MG63 (cell line): ENCODE data around the gene FBXL20. TPM values are rescaled to one million over a fixed set of nuclear protein-coding genes. Genes with fewer than 3 reads are reported as not detected.

Source experiments
- DNase-seq: peaks from one replicate; pipeline ENCODE4 v3.0.0-alpha.2; 2020
- H3K27me3 ChIP-seq: fragments of 250-450 bp; sonication (Bioruptor Pico); 2 replicates; pipeline ENCODE4 v1.5.1; 2020; ENCODE audit warnings: mild to moderate bottlenecking, moderate library complexity
- H3K36me3 ChIP-seq: fragments of 250-450 bp; sonication (Bioruptor Pico); 2 replicates; pipeline ENCODE4 v1.5.1; 2020; ENCODE audit warnings: mild to moderate bottlenecking, moderate library complexity
- H3K4me3 ChIP-seq: fragments of 250-450 bp; sonication (Bioruptor Pico); 2 replicates; pipeline ENCODE4 v1.5.1; 2020; ENCODE audit warnings: mild to moderate bottlenecking, moderate library complexity
- H3K9me3 ChIP-seq: fragments of 250-450 bp; sonication (Bioruptor Pico); 2 replicates; pipeline ENCODE4 v1.5.1; 2020; ENCODE audit warnings: mild to moderate bottlenecking, moderate library complexity
- total RNA-seq: library from RNA; depleted of rRNA; stranded (reverse); fragments of >200 nt; shearing (Covaris generic); gene quantifications from 2 replicates; pipeline ENCODE4 v1.2.3, GENCODE V29; 2014; ENCODE audit warnings: low replicate concordance

Gene FBXL20
- total RNA-seq, 1 experiment from 2014 or later, result 12.3 TPM

GRCh38 chr17:39244600-39245570 lies 156.5 kb downstream of the FBXL20 start:
- Histone ChIP-seq H3K27me3 (no peaks in the 10 kb centered on the region), H3K4me3 (no peak overlapping the region), H3K36me3 (no peaks in the 10 kb centered on the region), H3K9me3 (no peaks in the 10 kb centered on the region)
- DNase-seq, result peak; percentile 70

- DNase-seq, result no peak
- H3K4me3 ChIP-seq, result no peak overlapping the region
- no peaks in the 10 kb centered on the region for H3K27me3 ChIP-seq
- no peaks in the 10 kb centered on the region for H3K36me3 ChIP-seq
- no peaks in the 10 kb centered on the region for H3K9me3 ChIP-seq
Observed at GRCh38 chr17:39244016-39244599, 157.3 kb downstream of the FBXL20 start.

- H3K9me3 ChIP-seq, result no peaks in the 10 kb centered on the region
- H3K36me3 ChIP-seq, result no peaks in the 10 kb centered on the region
- no peaks in the 10 kb centered on the region for H3K27me3 ChIP-seq
- no peak for DNase-seq
- H3K4me3 ChIP-seq, result no peak overlapping the region
Observed at GRCh38 chr17:39243155-39243554, 158.3 kb downstream of the FBXL20 start.

- H3K36me3 ChIP-seq, result no peaks in the 10 kb centered on the region
- no peak for DNase-seq
- no peaks in the 10 kb centered on the region for H3K9me3 ChIP-seq
- no peak overlapping the region for H3K4me3 ChIP-seq
- no peaks in the 10 kb centered on the region for H3K27me3 ChIP-seq
Observed at GRCh38 chr17:39240631-39241030, 160.8 kb downstream of the FBXL20 start.

- H3K36me3 ChIP-seq, result no peaks in the 10 kb centered on the region
- no peak overlapping the region for H3K4me3 ChIP-seq
- no peak for DNase-seq
- no peaks in the 10 kb centered on the region for H3K27me3 ChIP-seq
- no peaks in the 10 kb centered on the region for H3K9me3 ChIP-seq
Observed at GRCh38 chr17:39239640-39240314, 161.6 kb downstream of the FBXL20 start.

- no peaks in the 10 kb centered on the region for H3K9me3 ChIP-seq
- no peaks in the 10 kb centered on the region for H3K36me3 ChIP-seq
- peak; percentile 79 for DNase-seq
- no peak overlapping the region for H3K4me3 ChIP-seq
- no peaks in the 10 kb centered on the region for H3K27me3 ChIP-seq
Observed at GRCh38 chr17:39238311-39238972, 163.0 kb downstream of the FBXL20 start.

GRCh38 chr17:39237586-39237985 lies 163.8 kb downstream of the FBXL20 start:
- Histone ChIP-seq H3K36me3 (no peaks in the 10 kb centered on the region), H3K27me3 (no peaks in the 10 kb centered on the region), H3K4me3 (no peak overlapping the region), H3K9me3 (no peaks in the 10 kb centered on the region)
- no peak for DNase-seq

GRCh38 chr17:39236981-39237441 lies 164.4 kb downstream of the FBXL20 start:
- no peaks in the 10 kb centered on the region for H3K27me3 ChIP-seq
- no peaks in the 10 kb centered on the region for H3K36me3 ChIP-seq
- no peak for DNase-seq
- no peak overlapping the region for H3K4me3 ChIP-seq
- no peaks in the 10 kb centered on the region for H3K9me3 ChIP-seq

- Histone ChIP-seq H3K9me3 (no peaks in the 10 kb centered on the region), H3K36me3 (no peaks in the 10 kb centered on the region), H3K27me3 (no peaks in the 10 kb centered on the region), H3K4me3 (no peak overlapping the region)
- no peak for DNase-seq
Observed at GRCh38 chr17:39236450-39236927, 164.9 kb downstream of the FBXL20 start.

GRCh38 chr17:39235555-39236449 lies 165.6 kb downstream of the FBXL20 start:
- peak; percentile 40 for DNase-seq
- no peaks in the 10 kb centered on the region for H3K27me3 ChIP-seq
- no peak overlapping the region for H3K4me3 ChIP-seq
- H3K9me3 ChIP-seq, result no peaks in the 10 kb centered on the region
- no peaks in the 10 kb centered on the region for H3K36me3 ChIP-seq

GRCh38 chr17:39231591-39232551 lies 169.6 kb downstream of the FBXL20 start:
- peak; percentile 42 for DNase-seq
- Histone ChIP-seq H3K36me3 (no peaks in the 10 kb centered on the region), H3K4me3 (no peak overlapping the region), H3K9me3 (no peaks in the 10 kb centered on the region), H3K27me3 (no peaks in the 10 kb centered on the region)

- no peaks in the 10 kb centered on the region for H3K36me3 ChIP-seq
- no peak for DNase-seq
- H3K4me3 ChIP-seq, result no peak overlapping the region
- H3K9me3 ChIP-seq, result no peaks in the 10 kb centered on the region
- 0 out of 2 replicates have a peak, but pooled peaks cover 1% of the 10 kb centered on the region for H3K27me3 ChIP-seq
Observed at GRCh38 chr17:39231091-39231561, 170.3 kb downstream of the FBXL20 start.

- Histone ChIP-seq H3K36me3 (no peaks in the 10 kb centered on the region), H3K27me3 (peaks cover 5% of the 10 kb centered on the region), H3K9me3 (no peaks in the 10 kb centered on the region), H3K4me3 (no peak overlapping the region)
- DNase-seq, result no peak
Observed at GRCh38 chr17:39230361-39230760, 171.1 kb downstream of the FBXL20 start.

- Histone ChIP-seq H3K9me3 (no peaks in the 10 kb centered on the region), H3K27me3 (peaks cover 7% of the 10 kb centered on the region), H3K36me3 (no peaks in the 10 kb centered on the region), H3K4me3 (no peak overlapping the region)
- peak; percentile 66 for DNase-seq
Observed at GRCh38 chr17:39229274-39229913, 172.0 kb downstream of the FBXL20 start.
